Lower lobe of right lung (tissue), 2 donors: ENCODE measurements around the gene POU6F2. TPM values are rescaled to one million over a fixed set of nuclear protein-coding genes. Genes with fewer than 3 reads are reported as not detected.

Experiments
- ATAC-seq, 2 donors: fragments of 200-7000 bp; cut with Tn5 transposase; one replicate each; pipeline ENCODE4 v1.9.1; 2020 to 2022; ENCODE audit warnings: mild to moderate bottlenecking in 2 of 2, moderate library complexity in 2 of 2
- DNase-seq: peaks from one replicate; pipeline ENCODE4 v3.0.0-alpha.2; 2020
- H3K27ac ChIP-seq: fragments of 200-600 bp; one replicate; pipeline ENCODE4 v1.8.0; 2022
- H3K27me3 ChIP-seq: fragments of 200-600 bp; one replicate; pipeline ENCODE4 v1.8.0; 2022; ENCODE audit warnings: low read depth
- H3K36me3 ChIP-seq: fragments of 200-600 bp; one replicate; pipeline ENCODE4 v1.8.0; 2022; ENCODE audit warnings: mild to moderate bottlenecking
- H3K4me1 ChIP-seq: fragments of 200-600 bp; one replicate; pipeline ENCODE4 v1.8.0; 2022
- H3K4me3 ChIP-seq: fragments of 200-600 bp; one replicate; pipeline ENCODE4 v1.8.0; 2022; ENCODE audit warnings: mild to moderate bottlenecking
- H3K9me3 ChIP-seq: fragments of 200-600 bp; one replicate; pipeline ENCODE4 v1.8.0; 2022
- CTCF ChIP-seq: fragments of 200-600 bp; IDR thresholded peaks from one replicate; pipeline ENCODE4 v1.8.0; 2022; ENCODE audit warnings: antibody characterized with exemption, mild to moderate bottlenecking
- intact Hi-C: fragments of 100-400 bp; cut with DNase I; formaldehyde crosslinking; loops from one replicate; pipeline ENCODE4 v1.11.0; 2022
- total RNA-seq: library from RNA; stranded (reverse); fragmentation: NEBNext Ultra II Directional; extraction: Animal tissue kit (Norgen Biotek cat#: 25700); gene quantifications from one replicate; pipeline ENCODE4 v1.2.1, GENCODE V29; 2021
- donor health status: DM: no; HTN: yes; CAD: no; lungs with severe emphysema.

The POU6F2 gene
- total RNA-seq, 1 donor from 2014 or later, result not detected

GRCh38 chr7:38953971-38954370 is 23.7 kb upstream of the POU6F2 start:
- no peaks in the 10 kb centered on the region for H3K4me1 ChIP-seq
- ATAC-seq, result no peak
- no peaks in the 10 kb centered on the region for H3K27me3 ChIP-seq
- no peak overlapping the region for H3K4me3 ChIP-seq
- intact Hi-C loops, result no loop called here
- no peak overlapping the region for H3K27ac ChIP-seq
- H3K36me3 ChIP-seq, result no peaks in the 10 kb centered on the region
- no peak for TF ChIP-seq CTCF
- no peaks in the 10 kb centered on the region for H3K9me3 ChIP-seq
- DNase-seq, result no peak

GRCh38 chr7:38955892-38956291 is 21.8 kb upstream of the POU6F2 start:
- H3K27me3 ChIP-seq, result no peaks in the 10 kb centered on the region

GRCh38 chr7:38962028-38962427 is 15.7 kb upstream of the POU6F2 start:
- no peaks in the 10 kb centered on the region for H3K9me3 ChIP-seq
- no peak overlapping the region for H3K27ac ChIP-seq
- H3K27me3 ChIP-seq, result no peaks in the 10 kb centered on the region
- ATAC-seq (no peak), DNase-seq (no peak)
- intact Hi-C loops, result no loop called here
- no peaks in the 10 kb centered on the region for H3K4me1 ChIP-seq
- no peak overlapping the region for H3K4me3 ChIP-seq
- no peak for TF ChIP-seq CTCF
- H3K36me3 ChIP-seq, result no peaks in the 10 kb centered on the region

More at GRCh38 chr7:38955892-38956291, 21.8 kb upstream of the POU6F2 start:
- intact Hi-C loops, result no loop called here
- Histone ChIP-seq H3K9me3 (no peaks in the 10 kb centered on the region), H3K4me1 (no peaks in the 10 kb centered on the region), H3K27ac (no peak overlapping the region), H3K36me3 (no peaks in the 10 kb centered on the region), H3K4me3 (no peak overlapping the region)
- TF ChIP-seq CTCF, result no peak
- ATAC-seq, result no peak
- no peak for DNase-seq

DNA sequence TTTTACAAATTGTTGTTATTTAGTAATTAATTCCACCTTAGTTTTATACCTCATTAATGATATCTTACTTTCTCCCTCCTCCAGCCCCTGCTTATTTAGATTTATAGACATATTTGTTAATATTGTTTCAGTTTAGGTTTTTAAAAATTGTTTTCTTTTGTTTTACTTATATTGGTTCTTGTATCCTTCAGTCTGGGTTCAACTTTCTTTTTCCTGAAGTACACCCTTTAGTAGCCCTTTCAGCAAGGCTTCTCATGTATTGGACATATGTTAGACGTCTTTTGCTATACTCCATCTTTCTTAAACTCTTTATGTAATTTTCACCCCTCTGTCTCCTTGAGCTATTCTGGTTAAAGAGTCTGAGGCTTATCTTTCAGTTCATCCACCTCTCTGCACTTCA is 12.8 kb upstream of the POU6F2 start:
- intact Hi-C loops, result no loop called here
- TF ChIP-seq CTCF, result no peak
- Histone ChIP-seq H3K27me3 (no peaks in the 10 kb centered on the region), H3K9me3 (no peaks in the 10 kb centered on the region), H3K36me3 (no peaks in the 10 kb centered on the region), H3K27ac (no peak overlapping the region), H3K4me3 (no peak overlapping the region), H3K4me1 (no peaks in the 10 kb centered on the region)
- DNase-seq (no peak), ATAC-seq (no peak)

- intact Hi-C loops, result no loop called here
- no peak for TF ChIP-seq CTCF
- Histone ChIP-seq H3K4me3 (no peak overlapping the region), H3K36me3 (no peaks in the 10 kb centered on the region), H3K9me3 (no peaks in the 10 kb centered on the region), H3K4me1 (no peaks in the 10 kb centered on the region), H3K27ac (no peak overlapping the region), H3K27me3 (peaks cover 16% of the 10 kb centered on the region)
- no peak for ATAC-seq
- DNase-seq, result no peak
Observed at GRCh38 chr7:38973760-38974159, 3.9 kb upstream of the POU6F2 start.

GRCh38 chr7:38975944-38976392 is 1.7 kb upstream of the POU6F2 start:
- H3K36me3 ChIP-seq, result no peaks in the 10 kb centered on the region
- ATAC-seq, result peak; percentile 24 to 47
- intact Hi-C loops, result no loop called here
- no peak for TF ChIP-seq CTCF
- H3K4me3 ChIP-seq, result peak overlapping the region; percentile 27
- H3K27ac ChIP-seq, result no peak overlapping the region
- no peaks in the 10 kb centered on the region for H3K4me1 ChIP-seq
- peaks cover 19% of the 10 kb centered on the region for H3K27me3 ChIP-seq
- DNase-seq, result peak; percentile 42
- no peaks in the 10 kb centered on the region for H3K9me3 ChIP-seq
